Measurements from ENCODE around the gene PEX6.
"Not testable (repeated sequence)": the region's sequence is repeated elsewhere in the genome, so short reads cannot be mapped to it uniquely, and the experiment has no call there.

The PEX6 gene

GRCh38 chr6:43006251-43006650 is 27.3 kb upstream of the PEX6 start:
- H3K27me3 ChIP-seq, result no peaks in the 10 kb centered on the region
- H3K4me3 ChIP-seq (ENCODE audit: low read depth, low read length), result no peak overlapping the region
- peaks cover 45% of the 10 kb centered on the region for H3K36me3 ChIP-seq
- DNase-seq, result no peak
- no peaks in the 10 kb centered on the region for H3K9me3 ChIP-seq
- no peaks in the 10 kb centered on the region for H3K4me1 ChIP-seq
- no peak for TF ChIP-seq CTCF (IDR thresholded peaks at IDR 0.05; ENCODE audit: low read depth, low read length)

DNA sequence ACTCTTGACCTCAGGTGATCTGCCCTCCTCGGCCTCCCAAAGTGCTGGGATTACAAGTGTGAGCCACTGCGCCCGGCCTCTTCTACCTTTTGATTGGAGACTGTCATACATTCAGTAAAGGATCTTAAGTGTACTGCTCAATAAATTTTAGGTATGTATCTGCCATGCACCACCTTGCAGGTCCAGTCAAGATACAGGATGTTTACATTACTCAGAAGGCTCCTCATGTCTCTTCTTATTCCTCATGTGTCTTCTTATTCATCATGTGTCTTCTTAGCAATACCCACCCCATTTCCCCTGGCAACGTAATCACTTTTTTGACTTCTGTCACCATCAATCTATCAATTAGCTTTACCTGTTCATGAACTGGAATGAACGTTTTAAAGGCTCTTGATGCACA is 26.9 kb upstream of the PEX6 start:
- no peak for TF ChIP-seq CTCF (IDR thresholded peaks at IDR 0.05; ENCODE audit: low read depth, low read length)
- Histone ChIP-seq H3K27me3 (no peaks in the 10 kb centered on the region), H3K9me3 (no peaks in the 10 kb centered on the region), H3K36me3 (peaks cover 41% of the 10 kb centered on the region), H3K4me3 (ENCODE audit: low read depth, low read length) (no peak overlapping the region), H3K4me1 (no peaks in the 10 kb centered on the region)
- DNase-seq, result no peak

GRCh38 chr6:43001843-43002242 is 22.9 kb upstream of the PEX6 start:
- Histone ChIP-seq H3K4me3 (ENCODE audit: low read depth, low read length) (no peak overlapping the region), H3K36me3 (peaks cover 3% of the 10 kb centered on the region; the same call in 1 of the 2 replicates), H3K4me1 (no peaks in the 10 kb centered on the region), H3K27me3 (no peaks in the 10 kb centered on the region), H3K9me3 (no peaks in the 10 kb centered on the region)
- no peak for TF ChIP-seq CTCF (IDR thresholded peaks at IDR 0.05; ENCODE audit: low read depth, low read length)
- no peak for DNase-seq

GRCh38 chr6:42998205-42998604 is 19.2 kb upstream of the PEX6 start:
- not testable (repeated sequence) for H3K36me3 ChIP-seq; H3K27me3 ChIP-seq; DNase-seq; H3K4me3 ChIP-seq (ENCODE audit: low read depth, low read length); H3K9me3 ChIP-seq; H3K4me1 ChIP-seq

DNA sequence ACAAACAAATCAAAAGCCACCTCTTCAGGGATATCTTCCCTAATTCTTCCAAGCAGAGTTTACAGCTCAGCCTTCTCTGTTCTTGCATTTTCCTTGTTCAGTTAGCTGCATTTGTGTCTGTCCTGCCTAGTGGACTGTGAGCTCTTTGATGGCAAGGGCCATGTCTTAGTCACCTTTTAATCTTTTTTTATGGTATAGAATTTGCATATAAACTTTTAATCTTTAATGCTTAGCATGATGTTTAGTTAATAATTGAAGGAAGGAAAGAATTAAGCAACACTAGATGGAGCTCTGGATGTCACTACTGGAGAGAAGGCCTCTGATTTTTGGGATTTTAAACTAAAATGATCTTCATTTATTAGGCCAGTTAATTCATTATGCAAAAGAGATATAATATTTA is 17.5 kb upstream of the PEX6 start:
- no peak for TF ChIP-seq CTCF (IDR thresholded peaks at IDR 0.05; ENCODE audit: low read depth, low read length)
- Histone ChIP-seq H3K4me3 (ENCODE audit: low read depth, low read length) (no peak overlapping the region), H3K27me3 (no peaks in the 10 kb centered on the region), H3K4me1 (no peaks in the 10 kb centered on the region), H3K36me3 (no peaks in the 10 kb centered on the region; the same call in 1 of the 2 replicates), H3K9me3 (no peaks in the 10 kb centered on the region)
- no peak for DNase-seq

DNA sequence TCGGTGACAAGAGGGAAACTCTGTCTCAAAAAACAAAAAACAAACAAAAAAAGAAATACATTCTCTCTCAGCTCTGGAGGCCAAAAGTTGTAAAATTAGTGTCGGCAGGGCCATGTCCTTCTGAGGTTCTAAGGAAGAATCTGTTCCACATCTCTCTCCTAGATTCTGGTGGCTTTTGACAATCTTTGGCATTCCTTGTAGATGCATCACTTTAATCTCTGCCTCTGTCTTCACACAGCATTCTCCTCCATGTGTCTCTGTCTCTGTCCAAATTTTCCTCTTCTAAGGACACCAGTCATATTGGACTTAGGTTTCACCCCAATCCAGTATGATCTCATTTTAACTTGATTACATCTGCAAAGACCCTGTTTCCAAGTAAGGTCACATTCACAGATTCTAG is 14.5 kb upstream of the PEX6 start:
- Histone ChIP-seq H3K4me1 (no peaks in the 10 kb centered on the region), H3K4me3 (ENCODE audit: low read depth, low read length) (no peak overlapping the region), H3K27me3 (no peaks in the 10 kb centered on the region), H3K9me3 (no peaks in the 10 kb centered on the region), H3K36me3 (peaks cover 10% of the 10 kb centered on the region)
- TF ChIP-seq CTCF (IDR thresholded peaks at IDR 0.05; ENCODE audit: low read depth, low read length), result no peak
- no peak for DNase-seq

DNA sequence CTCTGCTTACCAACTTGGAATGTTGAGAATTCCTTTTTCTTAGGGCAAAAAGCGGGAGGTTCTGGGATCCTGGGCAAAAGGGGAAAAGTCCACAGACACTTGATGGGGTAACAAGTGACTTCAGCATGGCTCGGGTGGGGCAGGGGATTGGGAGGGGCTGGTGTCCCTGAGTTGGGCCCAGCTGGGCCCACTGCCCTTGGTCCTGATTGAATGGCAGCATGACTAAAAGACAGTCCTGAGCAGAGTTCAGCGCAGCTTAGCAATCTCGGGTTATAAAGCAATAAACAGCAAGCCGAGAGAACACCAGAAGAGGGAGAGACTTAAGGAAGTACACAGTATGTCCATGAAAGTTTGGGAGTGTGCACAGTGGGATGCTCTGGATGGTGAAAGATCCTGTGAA is 10.9 kb upstream of the PEX6 start:
- Histone ChIP-seq H3K4me3 (ENCODE audit: low read depth, low read length) (no peak overlapping the region), H3K9me3 (no peaks in the 10 kb centered on the region), H3K27me3 (no peaks in the 10 kb centered on the region), H3K36me3 (peaks cover 10% of the 10 kb centered on the region), H3K4me1 (no peaks in the 10 kb centered on the region)
- no peak for DNase-seq
- TF ChIP-seq CTCF (IDR thresholded peaks at IDR 0.05; ENCODE audit: low read depth, low read length), result no peak
